Neural progenitor cell (in vitro differentiated cells): Measurements from ENCODE around the gene SEMA7A.

Source experiments
- EZH2 ChIP-seq: fragments of 200-600 bp; sonication (generic); IDR thresholded peaks from 2 replicates; pipeline ENCODE4 v1.6.1; 2017; ENCODE audit warnings: antibody characterized with exemption, mild to moderate bottlenecking, moderate library complexity
- EZH2phosphoT487 ChIP-seq: fragments of 200-600 bp; sonication (generic); IDR thresholded peaks from 2 replicates; pipeline ENCODE4 v1.6.1; 2017; ENCODE audit warnings: antibody characterized with exemption
- TF ChIP-seq, protein P1 (sequence below): fragments of 200-600 bp; sonication (generic); IDR thresholded peaks from 2 replicates; pipeline ENCODE4 v1.5.1; 2017; ENCODE audit warnings: antibody characterized with exemption, mild to moderate bottlenecking

DNA sequence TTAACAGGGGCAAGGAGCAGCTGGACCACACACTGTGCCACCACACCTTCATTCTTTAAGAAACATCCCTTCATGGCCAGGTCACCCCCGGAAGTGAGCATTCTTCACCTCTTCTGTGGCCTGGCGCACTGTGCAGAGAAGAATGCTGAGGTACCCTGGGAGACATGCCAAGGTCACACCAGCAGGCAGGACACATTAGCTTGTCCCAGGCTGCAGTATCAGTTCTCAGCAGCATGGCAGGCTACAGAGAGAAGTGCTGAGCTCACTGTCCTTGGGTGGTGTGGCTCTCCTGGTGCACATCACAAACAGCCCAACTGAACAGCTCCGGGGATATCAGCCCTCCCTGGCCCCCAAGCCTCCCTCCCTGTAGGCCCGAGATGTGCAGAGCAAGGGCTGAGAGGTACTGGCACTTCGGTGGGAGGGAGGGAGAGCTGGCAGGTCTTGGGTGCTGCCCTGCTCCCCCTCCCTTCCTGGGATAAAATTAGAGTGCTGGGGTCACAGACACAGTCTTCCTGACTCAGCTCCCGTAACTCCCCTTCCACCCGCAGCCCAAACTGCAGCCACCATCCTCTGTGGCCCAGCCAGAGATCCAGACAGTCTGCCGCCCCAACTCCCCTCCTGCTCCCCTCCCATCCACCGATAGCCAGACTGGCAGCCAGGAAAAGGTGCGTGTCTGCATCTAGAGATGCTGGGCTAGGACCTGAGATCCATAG, 13.4 kb downstream of the SEMA7A start:
- TF ChIP-seq EZH2, result no peak
- TF ChIP-seq, protein P1, sequence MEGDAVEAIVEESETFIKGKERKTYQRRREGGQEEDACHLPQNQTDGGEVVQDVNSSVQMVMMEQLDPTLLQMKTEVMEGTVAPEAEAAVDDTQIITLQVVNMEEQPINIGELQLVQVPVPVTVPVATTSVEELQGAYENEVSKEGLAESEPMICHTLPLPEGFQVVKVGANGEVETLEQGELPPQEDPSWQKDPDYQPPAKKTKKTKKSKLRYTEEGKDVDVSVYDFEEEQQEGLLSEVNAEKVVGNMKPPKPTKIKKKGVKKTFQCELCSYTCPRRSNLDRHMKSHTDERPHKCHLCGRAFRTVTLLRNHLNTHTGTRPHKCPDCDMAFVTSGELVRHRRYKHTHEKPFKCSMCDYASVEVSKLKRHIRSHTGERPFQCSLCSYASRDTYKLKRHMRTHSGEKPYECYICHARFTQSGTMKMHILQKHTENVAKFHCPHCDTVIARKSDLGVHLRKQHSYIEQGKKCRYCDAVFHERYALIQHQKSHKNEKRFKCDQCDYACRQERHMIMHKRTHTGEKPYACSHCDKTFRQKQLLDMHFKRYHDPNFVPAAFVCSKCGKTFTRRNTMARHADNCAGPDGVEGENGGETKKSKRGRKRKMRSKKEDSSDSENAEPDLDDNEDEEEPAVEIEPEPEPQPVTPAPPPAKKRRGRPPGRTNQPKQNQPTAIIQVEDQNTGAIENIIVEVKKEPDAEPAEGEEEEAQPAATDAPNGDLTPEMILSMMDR, result no peak
- no peak for TF ChIP-seq EZH2phosphoT487
